K562 (cell line): ENCODE results near the gene HK2. TPM values are rescaled to one million over a fixed set of nuclear protein-coding genes. Genes with fewer than 3 reads are reported as not detected.

Source experiments
- ATAC-seq: fragments of 200-7000 bp; cut with Tn5 transposase; 3 replicates; pipeline ENCODE4 v1.9.1; 2020; ENCODE audit warnings: moderate library complexity
- BruUV-seq: library from RNA; stranded (reverse); fragments of 400-500 nt; replicated peaks from 2 replicates; lab custom pipeline; 2021; lab: Mats Ljungman, UMichigan
- CTCF ChIA-PET: fragments of 300-600 bp; formaldehyde crosslinking; extraction: SDS; loops from one replicate; lab custom pipeline; 2021; ENCODE audit warnings: low intra/inter-chr PET ratio; lab: Yijun Ruan, JAX
- POLR2A ChIA-PET: fragments of 300-600, 350-650 bp; sonication (Branson Sonifier 250); formaldehyde crosslinking; extraction: SDS; loops from one replicate; lab custom pipeline; 2021; ENCODE audit warnings: antibody characterized with exemption, inconsistent platforms; lab: Yijun Ruan, JAX
- DNase-seq, 4 experiments: peaks; one replicate each; pipeline versions ENCODE4 v3.0.0 to v3.0.0-alpha.2; 2011 to 2018; ENCODE audit warnings: low spot score in 3 of 4, mixed read lengths in 3 of 4; ENCODE audit errors: extremely low read depth in 1 of 4
- FAIRE-seq: peaks from 2 replicates; lab custom pipeline; 2011; peaks lifted over from hg19 to GRCh38; lab: Jason Lieb, UNC
- H2AFZ ChIP-seq: 2 replicates; pipeline ENCODE4 v1.6.0; 2011; ENCODE audit warnings: low read depth, low read length, control low read depth, inconsistent platforms
- H3K27ac ChIP-seq: fragments of 200-600 bp; 3 replicates; pipeline ENCODE4 v1.8.0; 2011; ENCODE audit warnings: low read depth, mild to moderate bottlenecking, control low read depth, inconsistent platforms, low read length, moderate library complexity, mixed read lengths; ENCODE audit errors: extremely low read depth
- H3K27me3 ChIP-seq, 2 experiments: fragments of 300-600 bp in 1 of 2; 2 replicates in 1 of 2; 3 replicates in 1 of 2; pipeline versions ENCODE4 v1.6.0 to v1.8.0; 2011; ENCODE audit warnings: inconsistent platforms in 2 of 2, low read length in 2 of 2, mild to moderate bottlenecking in 1 of 2, mixed read lengths in 1 of 2, moderate library complexity in 1 of 2; ENCODE audit not compliant: control insufficient read depth in 2 of 2, insufficient read depth in 2 of 2
- H3K36me3 ChIP-seq: fragments of 300-600 bp; 3 replicates; pipeline ENCODE4 v1.8.0; 2011; ENCODE audit warnings: mild to moderate bottlenecking, low read length, inconsistent platforms; ENCODE audit not compliant: control insufficient read depth, insufficient read depth
- H3K4me1 ChIP-seq, 2 experiments: fragments of 200-600 bp in 1 of 2; replicated peaks in 1 of 2; 2 replicates in 1 of 2; 3 replicates in 1 of 2; pipeline versions ENCODE4 v1.5.1 to v1.8.0; 2011; ENCODE audit warnings: inconsistent platforms in 2 of 2, low read length in 2 of 2, mild to moderate bottlenecking in 1 of 2, mixed read lengths in 1 of 2, moderate library complexity in 1 of 2; ENCODE audit not compliant: control insufficient read depth in 2 of 2, insufficient read depth in 2 of 2
- H3K4me2 ChIP-seq: 2 replicates; pipeline ENCODE4 v1.6.1; 2011; ENCODE audit warnings: low read length, control low read depth, inconsistent platforms, mixed read lengths; ENCODE audit not compliant: insufficient read depth
- H3K4me3 ChIP-seq: fragments of 200-600 bp; sonication (generic), shearing (Covaris generic); 2 replicates; pipeline ENCODE4 v1.5.1; 2016; ENCODE audit warnings: control low read depth, inconsistent platforms
- H3K79me2 ChIP-seq: fragments of 200-600 bp; 3 replicates; pipeline ENCODE4 v1.8.0; 2011; ENCODE audit warnings: low read length, inconsistent platforms; ENCODE audit not compliant: control insufficient read depth, insufficient read depth
- H3K9ac ChIP-seq, 2 experiments: 2 replicates each; pipeline versions ENCODE4 v1.6.0 to v1.6.1; 2011; ENCODE audit warnings: low read depth in 2 of 2, low read length in 2 of 2, control low read depth in 1 of 2, inconsistent platforms in 1 of 2, mild to moderate bottlenecking in 1 of 2, mixed read lengths in 1 of 2; ENCODE audit not compliant: insufficient read depth in 1 of 2
- H3K9me1 ChIP-seq: one replicate; pipeline ENCODE4 v1.6.0; 2011; ENCODE audit warnings: inconsistent platforms, mild to moderate bottlenecking, low read length, moderate library complexity; ENCODE audit not compliant: control insufficient read depth, insufficient read depth
- H3K9me3 ChIP-seq: replicated peaks from 2 replicates; pipeline ENCODE4 v1.5.1; 2011; ENCODE audit warnings: low read depth, low read length, inconsistent platforms; ENCODE audit not compliant: control insufficient read depth, insufficient read depth
- H4K20me1 ChIP-seq: replicated peaks from 2 replicates; pipeline ENCODE4 v1.6.1; 2011; ENCODE audit warnings: low read length, inconsistent platforms, mixed read lengths; ENCODE audit not compliant: control insufficient read depth, insufficient read depth
- ETS1 ChIP-seq: conservative IDR thresholded peaks from 2 replicates; pipeline ENCODE4 v1.6.1; 2011; ENCODE audit warnings: low read depth, mild to moderate bottlenecking, low read length; ENCODE audit not compliant: control insufficient read depth
- GABPB2 ChIP-seq: fragments of 250-450 bp; sonication (Bioruptor Pico); conservative IDR thresholded peaks from 2 replicates; pipeline ENCODE4 v1.5.1; 2021; ENCODE audit warnings: mild to moderate bottlenecking
- HDAC3 ChIP-seq: fragments of 450-650 bp; IDR thresholded peaks from 2 replicates; pipeline ENCODE4 v1.6.1; 2018; ENCODE audit warnings: borderline replicate concordance, mild to moderate bottlenecking, moderate library complexity; ENCODE audit not compliant: partially characterized antibody
- HLTF ChIP-seq: fragments of 450-650 bp; IDR thresholded peaks from 2 replicates; pipeline ENCODE4 v1.6.1; 2016
- MEIS2 ChIP-seq: fragments of 450-650 bp; IDR thresholded peaks from 2 replicates; pipeline ENCODE4 v1.6.1; 2014; ENCODE audit warnings: mild to moderate bottlenecking; ENCODE audit not compliant: partially characterized antibody
- MLLT1 ChIP-seq, 2 experiments: fragments of 450-650 bp; IDR thresholded peaks; 2 replicates each; pipeline ENCODE4 v1.6.1; 2016
- NFXL1 ChIP-seq: fragments of 450-650 bp; formaldehyde crosslinking; IDR thresholded peaks from 2 replicates; pipeline ENCODE4 v1.4.0; 2021; ENCODE audit warnings: mild to moderate bottlenecking
- PTTG1 ChIP-seq: fragments of 450-650 bp; IDR thresholded peaks from 2 replicates; pipeline ENCODE4 v1.6.1; 2016; ENCODE audit warnings: low read depth, mild to moderate bottlenecking, missing genetic modification characterization, missing compliant biosample characterization
- RBM15 ChIP-seq: fragments of 200-400 bp; formaldehyde crosslinking; IDR thresholded peaks from 2 replicates; pipeline ENCODE4 v1.6.1; 2018; ENCODE audit warnings: mild to moderate bottlenecking, low read length, moderate library complexity; ENCODE audit not compliant: insufficient read depth
- SMAD3 ChIP-seq: fragments of 450-650 bp; formaldehyde crosslinking; conservative IDR thresholded peaks from 2 replicates; pipeline ENCODE4 v1.4.0; 2020; ENCODE audit warnings: mild to moderate bottlenecking
- SMAD4 ChIP-seq: fragments of 250-450 bp; sonication (Bioruptor Pico); conservative IDR thresholded peaks from 2 replicates; pipeline ENCODE4 v1.8.0; 2021; ENCODE audit warnings: inconsistent platforms, mild to moderate bottlenecking, moderate library complexity
- SREBF2 ChIP-seq: sonication (generic); formaldehyde crosslinking; IDR thresholded peaks from 2 replicates; pipeline ENCODE4 v1.4.0; 2020; ENCODE audit warnings: mild to moderate bottlenecking, missing genetic modification reagents
- THRB ChIP-seq: fragments of 450-650 bp; formaldehyde crosslinking; conservative IDR thresholded peaks from 2 replicates; pipeline ENCODE4 v1.4.0; 2022; ENCODE audit warnings: mild to moderate bottlenecking, missing genetic modification characterization
- ZBTB17 ChIP-seq: fragments of 450-650 bp; formaldehyde crosslinking; IDR thresholded peaks from 2 replicates; pipeline ENCODE4 v1.4.0; 2020; ENCODE audit warnings: mild to moderate bottlenecking
- WGBS: fragments of 100-300 bp; shearing (Covaris generic); methylation state at CpG from one replicate; pipeline ENCODE4 v1.1.6; 2016; ENCODE audit warnings: low coverage, mixed read lengths; ENCODE audit not compliant: insufficient coverage; ENCODE audit errors: missing lambda C conversion rate; 5-methylcytosine and 5-hydroxymethylcytosine counted together
- in situ Hi-C: fragments of 300-500 bp; cut with MboI; formaldehyde crosslinking; loops from 4 replicates; pipeline ENCODE4 v1.15.0; 2018; ENCODE audit warnings: inconsistent platforms, mixed read lengths
- intact Hi-C: fragments of 100-400 bp; cut with micrococcal nuclease; formaldehyde crosslinking; loops from 2 replicates; pipeline ENCODE4 v1.14.2; 2022
- polyA plus RNA-seq, 8 experiments: library from polyadenylated mRNA; depleted of rRNA in 4 of 8; stranded (reverse) in 5 of 8; unstranded in 3 of 8; fragments of >200 nt; fragmentation: Nextera tagmentation in 2 of 8; fragmentation: Illumina TruSeq in 1 of 8; extraction: Ambion mirVana in 2 of 8; extraction: Trizol in 1 of 8; gene quantifications; 2 replicates each; pipeline versions ENCODE4 v1.2.1 to v1.2.3, GENCODE V29; 2011 to 2014; ENCODE audit warnings: inconsistent platforms in 1 of 8, missing spikeins in 1 of 8
- total RNA-seq, 7 experiments: library from RNA; depleted of rRNA in 6 of 7; stranded (reverse); fragments of >200 nt in 6 of 7; fragmentation: Illumina TruSeq in 2 of 7; extraction: Trizol in 2 of 7; gene quantifications; 2 replicates each; pipeline versions ENCODE4 v1.2.1 to v1.2.3, GENCODE V29; 2011 to 2021; ENCODE audit warnings: low replicate concordance in 1 of 7

Gene HK2
- total and polyA plus RNA-seq, 9 of the 15 experiments (the other 6 are each of a cell fraction or from before 2014, with no cell fraction given) = 4.7 to 56.0 (median 19.9) TPM

- BruUV-seq = no TSS peak
- WGBS = 0% methylated on average over 2 of the region's 2 CpGs
- Histone ChIP-seq H3K9me3 (peaks cover 3% of the 10 kb centered on the region; the same call in 1 of the 2 replicates), H3K27me3 (peaks cover 6 to 31% of the 10 kb centered on the region in 2 experiments; a peak in 4 of 5 replicates), H2AFZ (no peak overlapping the region), H3K27ac (no peak overlapping the region), H3K4me3 (no peak overlapping the region), H3K36me3 (no peaks in the 10 kb centered on the region), H3K9ac (no peak overlapping the region), H3K79me2 (no peaks in the 10 kb centered on the region), H3K9me1 (no peaks in the 10 kb centered on the region), H3K4me2 (no peak overlapping the region), H3K4me1 (no peaks in the 10 kb centered on the region), H4K20me1 (no peaks in the 10 kb centered on the region)
- intact Hi-C loops = no loop called here
- FAIRE-seq (no peak), ATAC-seq (no peak), DNase-seq (no peak)
- in situ Hi-C loops = no loop called here
- ChIA-PET POLR2A (interaction anchor here (0.8 kb wide), 1 partner anchor 11 kb away, joined by 4 read pairs; no protein-coding TSS in a partner anchor), CTCF (no interaction called here)
- no peak for TF ChIP-seq SMAD4 (CRISPR knock-in tag)
- TF ChIP-seq SMAD3 (CRISPR knock-in tag) = no peak
- no peak for TF ChIP-seq MEIS2
- TF ChIP-seq GABPB2 (CRISPR knock-in tag) = no peak
- no peak for TF ChIP-seq RBM15
- TF ChIP-seq SREBF2 = no peak
- no peak for TF ChIP-seq THRB (CRISPR knock-in tag)
- no peak for TF ChIP-seq ETS1
- no peak for TF ChIP-seq PTTG1
- no peak for TF ChIP-seq HLTF
- no peak for TF ChIP-seq ZBTB17 (CRISPR knock-in tag)
- no peak for TF ChIP-seq NFXL1
- no peak for TF ChIP-seq MLLT1 (IDR thresholded peaks at IDR 0.05)
- no peak for TF ChIP-seq HDAC3
These were observed 44.7 kb upstream of the HK2 start for GRCh38 chr2:74789271-74789670.
